Stimulated activated CD8-positive, alpha-beta memory T cell treated with anti-CD3 and anti-CD28 coated beads, Interleukin-7, amount 100 ng/mL, for 1 hour (primary cell): ENCODE data around the gene IMMP2L.

ENCODE experiments used
- DNase-seq, 2 donors: peaks; one replicate each; pipeline ENCODE4 v3.0.0-alpha.2; 2020; ENCODE audit warnings: low read depth in 2 of 2

Gene IMMP2L

GRCh38 chr7:110804501-110804900 is 757.8 kb downstream of the IMMP2L start:
- no peak for DNase-seq

DNA sequence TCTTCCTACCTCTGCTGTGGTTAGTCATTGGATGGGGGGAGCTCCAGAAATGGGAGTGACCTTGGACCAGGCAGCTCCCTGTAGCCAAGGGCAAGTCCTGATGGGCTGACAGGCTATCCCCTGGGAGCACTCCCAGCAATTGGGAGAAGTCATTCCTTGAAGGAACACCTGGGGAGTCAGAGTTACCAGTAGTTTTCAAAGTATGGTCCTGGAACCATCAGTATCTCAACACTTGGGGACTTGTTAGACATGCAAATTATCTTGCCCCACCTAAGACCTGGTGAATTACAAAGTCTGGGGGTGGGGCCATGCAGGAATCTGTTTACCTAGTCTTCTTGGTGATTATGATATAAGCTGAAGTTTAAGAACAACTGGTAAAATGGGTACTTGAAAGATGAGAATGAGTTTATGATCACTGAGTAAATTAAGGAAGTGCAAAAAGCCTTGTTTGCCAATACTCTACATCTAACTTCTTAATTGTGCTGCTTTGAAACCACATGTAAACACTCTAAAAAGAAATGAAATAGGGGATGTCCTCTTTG is 758.6 kb downstream of the IMMP2L start:
- no peak for DNase-seq

DNA sequence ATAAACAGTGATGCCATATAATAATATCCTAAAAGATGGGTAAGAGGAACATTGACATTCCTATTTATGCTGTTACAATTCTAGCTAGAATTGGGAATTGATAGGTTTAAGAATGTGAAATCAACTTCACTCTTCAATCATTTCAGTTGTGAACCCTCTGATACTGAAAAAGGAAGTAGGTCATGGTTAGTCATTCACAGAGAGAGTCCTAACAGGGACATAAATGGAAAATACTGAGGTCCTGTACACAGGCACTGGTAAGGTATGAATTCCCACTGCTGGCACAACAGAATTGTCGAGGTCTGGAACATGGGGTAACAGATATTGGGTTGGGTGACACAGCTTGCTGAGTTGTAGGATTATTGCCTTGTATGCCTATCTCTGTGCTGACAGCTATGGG is 760.8 kb downstream of the IMMP2L start:
- no peak for DNase-seq

DNA sequence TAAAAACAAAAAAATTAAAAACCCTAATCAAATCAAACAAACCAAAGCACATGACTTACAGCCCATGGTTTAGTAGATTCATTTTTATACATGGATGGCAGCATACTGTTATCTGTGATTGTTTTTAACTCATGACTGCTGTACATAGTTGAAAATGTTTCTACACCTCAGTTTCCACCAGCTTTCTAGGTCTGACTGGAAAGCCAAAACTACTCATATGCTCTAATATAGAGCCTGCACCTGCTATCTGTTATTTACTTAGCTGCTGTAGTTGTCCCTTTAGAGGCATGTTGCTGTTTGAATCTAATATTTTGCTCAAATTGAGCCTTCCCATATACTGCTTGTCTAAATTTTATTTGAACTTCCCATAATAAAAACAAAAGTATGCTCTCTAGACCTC is 761.3 kb downstream of the IMMP2L start:
- no peak for DNase-seq

DNA sequence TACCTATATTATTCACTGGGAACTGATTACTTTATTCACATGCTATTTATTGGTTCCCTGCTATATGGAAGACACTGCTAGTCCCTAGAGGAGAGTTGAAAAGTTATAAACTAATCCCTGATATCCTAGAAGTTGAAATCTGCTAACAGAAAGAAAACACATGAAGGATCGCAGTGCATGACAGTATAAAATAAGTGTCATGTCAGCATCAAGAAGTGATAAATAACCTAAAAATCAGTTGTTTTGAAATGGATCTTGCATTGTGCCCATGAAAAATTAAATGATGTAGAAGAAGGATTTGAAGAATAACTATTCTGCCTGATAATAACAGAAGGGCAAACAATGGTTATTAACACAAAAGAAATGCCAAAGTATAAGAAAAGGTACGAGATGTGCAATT is 764.6 kb downstream of the IMMP2L start:
- no peak for DNase-seq

- no peak for DNase-seq
These were observed 771.3 kb downstream of the IMMP2L start for GRCh38 chr7:110790992-110791391.

DNA sequence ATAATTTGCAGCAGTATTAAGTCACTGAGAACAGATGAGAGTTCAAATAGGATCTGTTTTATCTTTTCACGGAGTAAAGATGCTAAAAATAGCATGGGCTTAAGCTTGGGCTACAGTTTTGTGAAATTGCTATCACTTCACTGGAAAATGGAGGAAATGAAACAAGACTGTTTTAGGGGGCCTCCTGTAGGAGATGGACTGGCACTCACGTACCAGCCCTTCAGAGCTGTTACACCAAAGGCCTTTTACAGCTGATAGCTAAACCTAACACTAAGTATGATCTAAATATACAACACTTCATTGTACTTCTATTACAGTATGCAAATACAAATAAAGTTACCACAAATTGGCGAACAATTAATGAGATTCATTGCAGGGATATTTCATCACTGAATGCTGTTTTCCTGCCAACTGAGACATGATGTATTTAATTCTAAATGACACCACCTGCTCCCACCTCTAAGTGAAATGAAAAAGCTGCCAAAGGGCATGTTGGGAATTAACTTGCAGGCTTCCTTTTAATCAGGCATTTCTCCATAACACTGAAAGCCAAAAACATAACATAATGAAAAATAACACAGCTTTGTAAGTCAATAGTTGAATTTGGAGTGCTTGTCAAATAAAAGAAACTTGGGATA is 775.8 kb downstream of the IMMP2L start:
- no peak for DNase-seq

DNA sequence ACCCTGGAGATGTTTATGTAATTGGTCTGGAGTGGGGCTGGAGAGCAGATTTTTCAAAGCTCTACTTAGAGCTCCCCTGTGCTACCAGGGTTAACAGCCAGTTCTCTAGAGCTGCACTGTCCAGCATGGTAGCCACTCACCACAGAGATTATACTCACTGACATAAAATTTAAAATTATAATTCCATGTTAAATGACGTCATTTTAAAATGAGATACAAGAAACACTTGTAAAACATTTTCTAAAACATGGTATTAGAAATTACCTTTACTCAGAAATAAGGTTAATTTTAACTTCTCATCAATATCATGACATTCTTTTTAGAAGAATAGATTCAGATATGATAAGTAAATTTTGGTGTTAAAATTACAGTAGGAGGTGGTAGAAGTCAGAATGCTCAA is 777.5 kb downstream of the IMMP2L start:
- DNase-seq, result no peak

GRCh38 chr7:110780712-110781111 is 781.6 kb downstream of the IMMP2L start:
- no peak for DNase-seq

DNA sequence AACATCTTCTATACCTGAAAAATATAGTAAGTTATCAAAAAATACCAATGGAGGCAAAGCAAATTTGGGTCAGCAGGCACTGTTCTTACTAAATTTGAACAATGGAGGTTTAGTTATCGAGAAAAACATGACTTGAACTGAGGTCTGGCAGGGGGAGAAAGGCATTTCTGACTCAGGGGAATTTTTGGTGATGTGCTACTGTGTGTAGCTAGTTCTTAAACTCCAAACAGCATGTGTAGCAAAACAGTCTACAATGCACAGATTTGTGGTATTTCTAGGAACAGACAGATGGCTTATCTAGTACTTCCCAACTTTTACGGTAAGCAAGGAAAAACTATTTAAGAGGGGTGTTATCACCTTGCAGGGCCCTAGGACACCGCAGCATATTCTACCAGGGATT is 783.0 kb downstream of the IMMP2L start:
- DNase-seq, result no peak

GRCh38 chr7:110775046-110775445 is 787.2 kb downstream of the IMMP2L start:
- DNase-seq, result no peak

- no peak for DNase-seq
These were observed 788.2 kb downstream of the IMMP2L start for GRCh38 chr7:110774071-110774470.

DNA sequence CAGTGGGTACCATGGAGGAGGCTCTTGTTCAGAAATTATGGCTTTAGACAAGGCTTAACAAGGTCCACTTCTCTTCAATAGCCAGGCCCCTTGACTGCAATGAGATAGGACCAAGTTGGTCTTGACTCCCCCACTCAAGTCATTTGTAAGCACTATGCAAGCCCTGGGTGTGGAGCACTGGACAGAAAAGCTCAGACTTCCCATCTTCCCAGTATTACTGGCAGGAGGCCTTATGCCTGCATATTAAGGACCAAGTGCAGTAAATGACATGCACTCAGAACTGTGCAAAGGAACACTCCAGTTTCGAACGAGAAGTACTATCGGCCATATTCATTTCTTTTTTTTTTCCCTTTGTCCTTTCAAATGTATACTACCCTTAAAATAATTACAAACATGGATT is 789.7 kb downstream of the IMMP2L start:
- no peak for DNase-seq

DNA sequence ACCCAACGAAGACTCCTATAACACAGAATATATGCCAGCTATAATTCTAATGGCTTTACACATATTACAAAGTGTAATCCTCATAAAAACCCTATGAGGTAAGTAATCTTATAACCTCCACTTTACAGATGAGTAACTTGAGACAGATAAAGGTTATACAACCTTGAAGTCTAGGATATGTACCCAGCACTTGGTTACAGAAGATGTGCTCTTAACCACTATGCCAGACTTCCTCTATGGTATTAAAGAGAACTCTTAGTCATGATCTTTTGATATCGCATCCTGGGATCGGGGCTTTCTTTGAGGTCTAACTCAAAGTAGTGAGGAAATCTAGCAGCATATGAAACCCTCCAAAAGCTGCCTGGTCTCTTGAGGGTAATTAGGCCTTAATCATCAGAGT is 790.6 kb downstream of the IMMP2L start:
- DNase-seq, result no peak

- DNase-seq, result no peak
These were observed 794.7 kb downstream of the IMMP2L start for GRCh38 chr7:110767550-110768110.

DNA sequence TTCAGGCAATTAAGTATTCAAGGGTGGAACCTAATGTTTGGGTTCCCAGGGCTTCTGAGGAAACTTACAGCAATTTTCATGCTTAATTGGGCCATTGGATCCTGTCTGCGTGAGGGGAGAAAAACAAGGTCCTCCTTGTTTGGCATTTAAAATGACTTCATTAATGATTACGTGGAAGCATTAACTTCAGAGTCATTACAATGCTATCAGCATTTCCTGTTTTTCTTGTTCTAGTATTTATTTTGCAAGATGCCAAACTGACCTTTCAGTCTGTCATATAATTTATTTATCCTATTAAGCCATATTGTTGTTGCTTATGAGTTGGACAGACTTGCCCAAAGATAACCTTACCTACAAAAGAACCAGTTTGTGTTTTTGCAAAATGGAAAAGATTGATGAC is 795.4 kb downstream of the IMMP2L start:
- no peak for DNase-seq

DNA sequence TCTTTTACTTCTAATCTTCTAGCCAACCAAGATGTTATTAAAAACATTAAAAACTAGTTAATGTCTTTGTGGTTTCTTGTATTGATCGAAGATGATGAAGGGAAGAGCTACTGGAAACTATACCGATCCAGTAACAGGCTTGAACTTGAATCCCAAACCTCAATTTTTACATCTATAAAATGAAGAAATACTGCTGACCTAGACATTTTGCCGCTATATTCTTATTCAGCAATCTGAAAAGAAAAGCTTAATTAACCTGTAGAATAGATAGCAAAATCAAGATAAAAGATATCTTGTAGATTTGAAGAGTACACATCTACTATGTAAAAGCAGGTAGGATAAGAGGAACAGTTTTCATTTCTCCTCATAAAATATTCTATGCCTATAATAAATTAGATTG is 797.4 kb downstream of the IMMP2L start:
- DNase-seq, result no peak

DNA sequence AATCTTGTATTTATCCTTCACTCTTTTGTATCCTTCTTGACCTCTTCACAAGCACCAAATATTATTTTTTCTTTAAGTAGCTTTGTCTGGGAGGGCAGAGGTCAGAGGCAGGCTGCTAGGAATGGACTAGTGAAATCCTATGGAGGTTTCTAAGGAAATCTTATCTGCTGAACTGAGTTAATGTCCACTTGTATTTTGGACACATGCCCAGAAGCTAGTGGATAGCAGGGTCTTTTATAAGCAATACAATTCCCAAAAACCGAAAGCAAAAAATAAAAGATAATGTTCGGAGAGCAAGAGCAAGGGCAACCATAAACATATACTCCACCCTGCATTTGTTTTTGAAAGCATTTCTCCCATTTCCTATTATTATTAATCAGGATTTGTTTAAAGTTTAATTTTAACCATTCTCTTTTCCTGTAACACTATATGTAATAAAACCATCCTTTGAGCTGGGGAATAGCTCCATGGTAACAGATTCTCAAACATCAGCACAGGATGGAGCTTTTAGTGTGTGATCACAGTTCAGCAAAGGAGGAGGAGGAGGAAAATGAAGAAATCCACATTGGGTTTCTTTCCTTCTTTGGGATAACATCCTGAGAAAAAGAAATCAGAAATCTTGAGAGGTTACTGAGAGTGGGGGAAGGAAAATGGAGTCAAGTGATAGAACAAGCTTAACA is 799.6 kb downstream of the IMMP2L start:
- DNase-seq, result no peak

DNA sequence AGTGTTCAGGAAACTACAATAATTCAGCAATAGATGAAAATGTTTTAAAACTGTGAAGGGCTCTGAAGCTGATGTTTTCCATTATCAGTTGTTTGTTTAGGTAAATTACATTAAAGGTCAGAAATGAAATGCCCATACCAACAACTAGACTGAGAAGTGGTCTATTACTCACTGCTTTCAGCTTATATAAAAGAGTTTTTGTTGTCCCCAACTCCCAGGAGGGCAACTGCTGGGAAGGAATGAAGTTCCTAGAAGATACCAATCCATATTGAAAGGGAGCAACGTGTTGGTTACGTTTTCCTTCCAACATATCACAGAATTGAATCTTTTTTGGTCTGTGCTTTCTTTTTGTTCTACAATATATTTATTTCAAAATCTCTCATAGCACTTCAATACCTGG is 802.0 kb downstream of the IMMP2L start:
- DNase-seq, result no peak

- DNase-seq, result no peak
These were observed 803.2 kb downstream of the IMMP2L start for GRCh38 chr7:110759069-110759468.

DNA sequence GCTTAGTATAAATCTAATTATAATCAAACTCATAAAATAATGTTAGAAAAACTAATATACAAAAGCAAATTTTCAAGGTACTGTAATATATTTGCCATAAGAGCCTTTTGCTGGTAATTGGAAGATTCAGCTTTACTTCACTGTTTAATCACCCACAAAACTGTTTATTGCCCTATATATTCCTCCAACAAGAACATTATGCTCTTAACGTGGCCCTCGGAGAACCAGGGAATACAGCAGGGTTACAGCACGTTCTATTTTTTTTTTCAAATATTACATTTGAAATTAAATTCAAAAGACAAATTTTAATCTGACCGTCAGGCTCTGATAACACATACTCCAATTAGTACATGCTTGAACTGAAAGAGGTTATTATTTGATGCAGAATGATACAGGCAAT is 807.6 kb downstream of the IMMP2L start:
- DNase-seq, result no peak

GRCh38 chr7:110750931-110751605 is 811.2 kb downstream of the IMMP2L start:
- DNase-seq, result no peak

GRCh38 chr7:110733221-110733620 is 829.1 kb downstream of the IMMP2L start:
- DNase-seq, result no peak
